HEK293 (cell line): ENCODE measurements around the gene NFIL3.
A peak's percentile ranks its signal among the peaks of the same experiment; 100 is the strongest.

ENCODE experiments used
- GLIS2 ChIP-seq: fragments of 450-650 bp; formaldehyde crosslinking; IDR thresholded peaks from 2 replicates; pipeline ENCODE4 v1.5.1; 2016; ENCODE audit warnings: missing biosample characterization, missing genetic modification characterization
- KLF8 ChIP-seq: fragments of 450-650 bp; formaldehyde crosslinking; IDR thresholded peaks from 2 replicates; pipeline ENCODE4 v1.5.1; 2016; ENCODE audit warnings: missing biosample characterization, missing genetic modification characterization
- PRDM1 ChIP-seq: fragments of 450-650 bp; formaldehyde crosslinking; IDR thresholded peaks from 2 replicates; pipeline ENCODE4; 2016; ENCODE audit warnings: missing biosample characterization, missing genetic modification characterization
- PRDM10 ChIP-seq: fragments of 450-650 bp; formaldehyde crosslinking; IDR thresholded peaks from 2 replicates; pipeline ENCODE4 v1.5.1; 2016; ENCODE audit warnings: missing biosample characterization, missing genetic modification characterization
- SETDB1 ChIP-seq: IDR thresholded peaks from one replicate; pipeline ENCODE4 v1.6.1; 2017; ENCODE audit warnings: mild to moderate bottlenecking, low read length, moderate library complexity, mixed read lengths; ENCODE audit not compliant: insufficient read length
- SP2 ChIP-seq: fragments of 450-650 bp; formaldehyde crosslinking; IDR thresholded peaks from 2 replicates; pipeline ENCODE4 v1.5.1; 2016; ENCODE audit warnings: missing biosample characterization, missing genetic modification characterization
- WT1 ChIP-seq: fragments of 450-650 bp; formaldehyde crosslinking; IDR thresholded peaks from 2 replicates; pipeline ENCODE4 v1.5.1; 2016; ENCODE audit warnings: missing biosample characterization, missing genetic modification characterization
- ZBTB48 ChIP-seq: fragments of 450-650 bp; formaldehyde crosslinking; IDR thresholded peaks from 2 replicates; pipeline ENCODE4 v1.5.1; 2016; ENCODE audit warnings: missing biosample characterization, missing genetic modification characterization
- ZBTB6 ChIP-seq: fragments of 450-650 bp; formaldehyde crosslinking; IDR thresholded peaks from 2 replicates; pipeline ENCODE4 v1.5.1; 2017; ENCODE audit warnings: missing biosample characterization, missing genetic modification characterization
- ZFP3 ChIP-seq: fragments of 450-650 bp; formaldehyde crosslinking; IDR thresholded peaks from 2 replicates; pipeline ENCODE4 v1.5.1; 2016; ENCODE audit warnings: low read depth, missing biosample characterization, missing genetic modification characterization
- ZNF19 ChIP-seq: fragments of 450-650 bp; formaldehyde crosslinking; IDR thresholded peaks from 2 replicates; pipeline ENCODE4; 2016; ENCODE audit warnings: missing biosample characterization, missing genetic modification characterization, low read depth
- ZNF214 ChIP-seq: fragments of 450-650 bp; formaldehyde crosslinking; IDR thresholded peaks from 2 replicates; pipeline ENCODE4 v1.5.1; 2017; ENCODE audit warnings: missing biosample characterization, mild to moderate bottlenecking, missing genetic modification characterization, borderline replicate concordance
- ZNF239 ChIP-seq: fragments of 450-650 bp; formaldehyde crosslinking; IDR thresholded peaks from 2 replicates; pipeline ENCODE4 v1.5.1; 2016; ENCODE audit warnings: missing biosample characterization, missing genetic modification characterization
- ZNF248 ChIP-seq: fragments of 450-650 bp; formaldehyde crosslinking; IDR thresholded peaks from 2 replicates; pipeline ENCODE4 v1.5.1; 2017; ENCODE audit warnings: missing biosample characterization, missing genetic modification characterization
- ZNF335 ChIP-seq: fragments of 450-650 bp; formaldehyde crosslinking; conservative IDR thresholded peaks from 2 replicates; pipeline ENCODE4 v1.5.1; 2016; ENCODE audit warnings: missing biosample characterization, missing genetic modification characterization
- ZNF391 ChIP-seq: fragments of 450-650 bp; formaldehyde crosslinking; IDR thresholded peaks from 2 replicates; pipeline ENCODE4 v1.5.1; 2016; ENCODE audit warnings: low read depth, missing biosample characterization, missing genetic modification characterization, borderline replicate concordance
- ZNF48 ChIP-seq: fragments of 450-650 bp; formaldehyde crosslinking; IDR thresholded peaks from 2 replicates; pipeline ENCODE4 v1.5.1; 2016; ENCODE audit warnings: missing biosample characterization, missing genetic modification characterization
- ZNF548 ChIP-seq: fragments of 450-650 bp; formaldehyde crosslinking; IDR thresholded peaks from 2 replicates; pipeline ENCODE4 v1.5.1; 2016; ENCODE audit warnings: missing biosample characterization, missing genetic modification characterization
- ZNF560 ChIP-seq: fragments of 450-650 bp; formaldehyde crosslinking; IDR thresholded peaks from 2 replicates; pipeline ENCODE4 v1.5.1; 2017; ENCODE audit warnings: missing biosample characterization, missing genetic modification characterization, borderline replicate concordance
- ZNF623 ChIP-seq: fragments of 450-650 bp; formaldehyde crosslinking; IDR thresholded peaks from 2 replicates; pipeline ENCODE4 v1.5.1; 2016; ENCODE audit warnings: missing biosample characterization, missing genetic modification characterization
- ZNF660 ChIP-seq: fragments of 450-650 bp; IDR thresholded peaks from 2 replicates; pipeline ENCODE4 v1.5.1; 2018; ENCODE audit warnings: missing biosample characterization, mild to moderate bottlenecking, missing genetic modification characterization
- TF ChIP-seq, protein P1 (sequence below): IDR thresholded peaks from 2 replicates; pipeline ENCODE4 v1.6.1; 2011; ENCODE audit warnings: mild to moderate bottlenecking, low read depth, low read length, borderline replicate concordance
- TF ChIP-seq, protein P2 (sequence below): fragments of 450-650 bp; formaldehyde crosslinking; IDR thresholded peaks from 2 replicates; pipeline ENCODE4 v1.5.1; 2016; ENCODE audit warnings: missing biosample characterization, missing genetic modification characterization
- TF ChIP-seq, protein P3 (sequence below): fragments of 450-650 bp; formaldehyde crosslinking; IDR thresholded peaks from 2 replicates; pipeline ENCODE4 v1.5.1; 2016; ENCODE audit warnings: missing biosample characterization, missing genetic modification characterization
- TF ChIP-seq, protein P4 (sequence below): sonication (generic); formaldehyde crosslinking; IDR thresholded peaks from 2 replicates; pipeline ENCODE4 v1.8.1; 2022; ENCODE audit warnings: mild to moderate bottlenecking, moderate library complexity, missing genetic modification reagents
- TF ChIP-seq, protein P5 (sequence below): fragments of 450-650 bp; formaldehyde crosslinking; IDR thresholded peaks from 2 replicates; pipeline ENCODE4 v1.5.1; 2016; ENCODE audit warnings: missing biosample characterization, missing genetic modification characterization

The NFIL3 gene

DNA sequence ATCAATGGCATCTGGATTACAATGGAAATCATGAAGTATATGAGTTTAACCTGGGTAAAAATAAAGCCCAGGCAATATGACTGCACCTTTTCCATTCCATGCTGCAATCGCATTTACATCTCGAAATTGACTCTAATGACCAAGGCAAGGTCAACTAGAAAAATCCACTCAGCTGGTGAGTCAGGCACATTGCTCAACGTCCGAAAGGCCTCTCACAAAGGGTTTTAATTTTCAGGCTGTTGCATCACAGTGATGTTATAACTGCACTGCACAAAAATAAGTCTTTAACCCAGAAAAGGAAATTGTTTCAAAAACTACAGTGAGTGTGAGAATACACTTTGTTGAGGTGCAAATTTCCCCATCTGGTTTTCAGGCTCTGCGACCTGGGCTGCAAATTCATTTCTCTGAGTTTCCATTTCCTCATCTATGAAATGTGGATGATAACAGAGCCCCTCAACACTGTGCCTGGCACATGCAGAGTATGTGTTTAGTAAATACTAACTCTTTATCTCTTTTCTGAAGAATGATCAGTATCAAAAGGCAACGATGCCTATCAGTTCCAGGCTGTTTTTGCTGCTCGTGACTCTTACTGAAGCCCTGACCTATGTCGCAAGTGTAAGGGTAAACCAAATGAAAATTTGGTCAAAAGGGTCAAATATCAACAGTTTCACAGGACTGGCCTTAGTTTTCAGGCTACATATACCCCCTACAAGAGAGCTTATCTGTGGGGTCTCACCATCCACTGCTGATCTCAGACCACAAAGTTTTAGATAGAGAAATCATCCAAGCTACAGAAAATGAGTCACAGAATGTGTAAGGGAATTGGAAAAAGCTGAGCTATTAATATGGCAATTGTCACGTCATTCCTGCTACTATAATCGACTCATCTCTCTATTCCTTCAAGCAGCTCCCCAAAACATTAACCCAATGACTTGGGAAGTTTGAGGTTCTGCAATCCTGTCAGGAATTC, 4.1 kb downstream of the NFIL3 start (continued):
- TF ChIP-seq, protein P1, sequence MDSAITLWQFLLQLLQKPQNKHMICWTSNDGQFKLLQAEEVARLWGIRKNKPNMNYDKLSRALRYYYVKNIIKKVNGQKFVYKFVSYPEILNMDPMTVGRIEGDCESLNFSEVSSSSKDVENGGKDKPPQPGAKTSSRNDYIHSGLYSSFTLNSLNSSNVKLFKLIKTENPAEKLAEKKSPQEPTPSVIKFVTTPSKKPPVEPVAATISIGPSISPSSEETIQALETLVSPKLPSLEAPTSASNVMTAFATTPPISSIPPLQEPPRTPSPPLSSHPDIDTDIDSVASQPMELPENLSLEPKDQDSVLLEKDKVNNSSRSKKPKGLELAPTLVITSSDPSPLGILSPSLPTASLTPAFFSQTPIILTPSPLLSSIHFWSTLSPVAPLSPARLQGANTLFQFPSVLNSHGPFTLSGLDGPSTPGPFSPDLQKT, result no peak
- TF ChIP-seq ZNF548 (tag by site-specific recombination) (no peak), GLIS2 (tag by site-specific recombination) (no peak), ZNF391 (tag by site-specific recombination) (no peak), ZFP3 (tag by site-specific recombination) (no peak), ZBTB48 (no peak), WT1 (tag by site-specific recombination) (no peak), ZNF19 (tag by site-specific recombination) (no peak), ZBTB6 (tag by site-specific recombination) (no peak), PRDM1 (tag by site-specific recombination) (no peak), ZNF248 (tag by site-specific recombination) (no peak), ZNF214 (tag by site-specific recombination) (no peak), KLF8 (tag by site-specific recombination) (no peak), ZNF560 (tag by site-specific recombination) (no peak), ZNF623 (tag by site-specific recombination) (no peak), ZNF48 (no peak), SP2 (tag by site-specific recombination) (no peak), SETDB1 (no peak), ZNF660 (peak; percentile 17; the same call in 1 of the 2 replicates), PRDM10 (tag by site-specific recombination) (no peak), ZNF335 (0 out of 2 replicates have a peak, but pooled peaks have one; percentile 25), ZNF239 (tag by site-specific recombination) (no peak)
- TF ChIP-seq, protein P2, sequence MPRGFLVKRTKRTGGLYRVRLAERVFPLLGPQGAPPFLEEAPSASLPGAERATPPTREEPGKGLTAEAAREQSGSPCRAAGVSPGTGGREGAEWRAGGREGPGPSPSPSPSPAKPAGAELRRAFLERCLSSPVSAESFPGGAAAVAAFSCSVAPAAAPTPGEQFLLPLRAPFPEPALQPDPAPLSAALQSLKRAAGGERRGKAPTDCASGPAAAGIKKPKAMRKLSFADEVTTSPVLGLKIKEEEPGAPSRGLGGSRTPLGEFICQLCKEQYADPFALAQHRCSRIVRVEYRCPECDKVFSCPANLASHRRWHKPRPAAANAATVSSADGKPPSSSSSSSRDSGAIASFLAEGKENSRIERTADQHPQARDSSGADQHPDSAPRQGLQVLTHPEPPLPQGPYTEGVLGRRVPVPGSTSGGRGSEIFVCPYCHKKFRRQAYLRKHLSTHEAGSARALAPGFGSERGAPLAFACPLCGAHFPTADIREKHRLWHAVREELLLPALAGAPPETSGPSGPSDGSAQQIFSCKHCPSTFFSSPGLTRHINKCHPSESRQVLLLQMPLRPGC (tag by site-specific recombination), result 0 out of 2 replicates have a peak, but pooled peaks have one; percentile 56
- TF ChIP-seq, protein P3, sequence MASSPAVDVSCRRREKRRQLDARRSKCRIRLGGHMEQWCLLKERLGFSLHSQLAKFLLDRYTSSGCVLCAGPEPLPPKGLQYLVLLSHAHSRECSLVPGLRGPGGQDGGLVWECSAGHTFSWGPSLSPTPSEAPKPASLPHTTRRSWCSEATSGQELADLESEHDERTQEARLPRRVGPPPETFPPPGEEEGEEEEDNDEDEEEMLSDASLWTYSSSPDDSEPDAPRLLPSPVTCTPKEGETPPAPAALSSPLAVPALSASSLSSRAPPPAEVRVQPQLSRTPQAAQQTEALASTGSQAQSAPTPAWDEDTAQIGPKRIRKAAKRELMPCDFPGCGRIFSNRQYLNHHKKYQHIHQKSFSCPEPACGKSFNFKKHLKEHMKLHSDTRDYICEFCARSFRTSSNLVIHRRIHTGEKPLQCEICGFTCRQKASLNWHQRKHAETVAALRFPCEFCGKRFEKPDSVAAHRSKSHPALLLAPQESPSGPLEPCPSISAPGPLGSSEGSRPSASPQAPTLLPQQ (tag by site-specific recombination), result no peak
- TF ChIP-seq, protein P4, sequence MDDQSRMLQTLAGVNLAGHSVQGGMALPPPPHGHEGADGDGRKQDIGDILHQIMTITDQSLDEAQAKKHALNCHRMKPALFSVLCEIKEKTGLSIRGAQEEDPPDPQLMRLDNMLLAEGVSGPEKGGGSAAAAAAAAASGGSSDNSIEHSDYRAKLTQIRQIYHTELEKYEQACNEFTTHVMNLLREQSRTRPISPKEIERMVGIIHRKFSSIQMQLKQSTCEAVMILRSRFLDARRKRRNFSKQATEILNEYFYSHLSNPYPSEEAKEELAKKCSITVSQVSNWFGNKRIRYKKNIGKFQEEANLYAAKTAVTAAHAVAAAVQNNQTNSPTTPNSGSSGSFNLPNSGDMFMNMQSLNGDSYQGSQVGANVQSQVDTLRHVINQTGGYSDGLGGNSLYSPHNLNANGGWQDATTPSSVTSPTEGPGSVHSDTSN (CRISPR knock-in tag), result no peak
- TF ChIP-seq, protein P5, sequence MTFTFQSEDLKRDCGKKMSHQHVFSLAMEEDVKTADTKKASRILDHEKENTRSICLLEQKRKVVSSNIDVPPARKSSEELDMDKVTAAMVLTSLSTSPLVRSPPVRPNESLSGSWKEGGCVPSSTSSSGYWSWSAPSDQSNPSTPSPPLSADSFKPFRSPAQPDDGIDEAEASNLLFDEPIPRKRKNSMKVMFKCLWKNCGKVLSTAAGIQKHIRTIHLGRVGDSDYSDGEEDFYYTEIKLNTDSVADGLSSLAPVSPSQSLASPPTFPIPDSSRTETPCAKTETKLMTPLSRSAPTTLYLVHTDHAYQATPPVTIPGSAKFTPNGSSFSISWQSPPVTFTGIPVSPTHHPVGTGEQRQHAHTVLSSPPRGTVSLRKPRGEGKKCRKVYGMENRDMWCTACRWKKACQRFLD, result no peak
